ENCODE data around the gene IMPDH1.
"Not testable (repeated sequence)": the region's sequence is repeated elsewhere in the genome, so short reads cannot be mapped to it uniquely, and the experiment has no call there.

Gene IMPDH1

DNA sequence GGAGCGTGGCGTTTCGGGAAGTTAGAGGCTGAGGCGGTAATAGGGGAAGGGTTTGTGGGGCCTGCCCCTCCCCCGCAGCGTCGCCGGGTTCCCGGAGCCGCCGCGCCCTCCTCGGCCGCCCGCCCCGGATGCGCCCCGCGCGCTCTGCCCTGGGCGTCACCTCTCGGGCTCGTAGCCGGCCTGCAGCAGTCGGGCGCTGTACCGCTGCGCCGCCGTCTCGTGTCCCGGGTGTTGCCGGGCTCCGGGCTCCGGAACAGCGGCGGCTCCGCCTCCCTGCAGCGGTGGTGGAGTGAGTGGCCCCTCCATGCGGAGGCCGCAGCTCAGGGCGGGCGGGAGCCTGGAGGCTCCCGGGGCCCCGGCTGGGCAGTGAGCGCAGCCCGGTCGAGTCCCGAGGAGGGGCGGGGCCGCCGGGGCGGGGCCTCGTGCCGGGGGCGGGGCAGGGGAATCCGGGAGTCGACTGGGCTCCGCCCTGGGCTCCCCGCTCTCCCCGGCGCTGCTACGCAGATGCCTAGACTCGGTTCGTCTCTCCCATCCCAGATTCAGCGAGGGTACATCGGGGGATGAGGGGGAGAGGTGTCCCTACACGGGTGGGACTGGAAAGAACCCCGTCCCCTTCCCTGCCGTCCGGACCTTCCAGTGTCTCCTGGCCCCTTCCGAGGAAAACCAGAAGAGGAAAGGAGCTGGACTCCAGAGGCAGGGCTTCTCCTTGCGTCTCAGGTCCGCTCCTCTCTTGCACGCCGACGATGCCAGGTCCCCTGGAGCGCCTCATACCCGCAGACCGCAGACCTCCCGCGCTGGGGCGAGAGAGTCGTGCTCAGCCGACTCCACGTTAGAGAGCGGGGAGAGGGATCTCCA lies at the start of gene IMPDH1:
TSS of gene IMPDH1 (minus strand) at position 387 of the 855 bp plus-strand sequence. CDS start at position 306, 81 bp downstream.
- peak; percentile 81 to 88 for DNase-seq (ENCODE audit: low read depth in 2 of 2)

GRCh38 chr7:128459394-128459878 lies 49.7 kb upstream of the IMPDH1 start:
- peak in 1 of 2 donors; percentile 40 for DNase-seq (ENCODE audit: low read depth in 2 of 2)

DNA sequence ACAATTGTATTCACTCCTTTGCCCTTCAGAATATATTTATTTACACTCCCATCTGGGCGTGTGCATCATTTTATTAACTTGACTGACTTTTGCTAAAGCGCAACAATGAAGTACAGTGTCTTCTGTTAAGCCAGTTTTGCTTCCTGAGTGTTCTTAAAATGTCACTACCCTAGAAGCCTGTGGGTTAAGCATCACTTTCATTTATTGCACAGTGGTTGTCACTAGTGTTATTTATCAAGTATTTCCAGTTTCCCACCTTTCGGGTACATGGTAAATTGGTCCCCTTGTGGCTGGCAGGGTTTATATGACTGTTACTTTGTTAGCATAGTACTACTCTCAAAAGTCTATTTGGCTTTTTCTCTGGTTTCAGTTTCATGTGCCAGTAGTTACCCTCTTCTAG lies 49.2 kb upstream of the IMPDH1 start:
- peak in 1 of 2 donors; percentile 21 for DNase-seq (ENCODE audit: low read depth in 2 of 2)

DNA sequence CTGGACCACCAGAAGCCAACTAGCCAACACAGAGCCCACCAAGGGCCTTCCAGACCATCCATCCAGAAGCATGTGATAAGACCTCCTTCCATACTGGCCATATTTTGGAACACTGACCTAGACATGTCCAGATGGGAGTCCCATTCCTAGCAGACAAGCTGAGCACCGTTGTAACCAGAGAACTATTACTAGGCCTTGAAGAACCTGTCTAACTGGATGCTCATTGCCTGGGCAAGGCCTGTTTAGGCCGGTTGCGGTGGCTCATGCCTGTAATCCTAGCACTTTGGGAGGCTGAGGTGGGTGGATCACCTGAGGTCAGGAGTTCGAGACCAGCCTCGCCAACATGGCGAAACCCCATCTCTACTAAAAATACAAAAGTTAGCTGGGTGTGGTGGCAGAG lies 47.6 kb upstream of the IMPDH1 start:
- not testable (repeated sequence) for DNase-seq (ENCODE audit: low read depth in 2 of 2)

DNA sequence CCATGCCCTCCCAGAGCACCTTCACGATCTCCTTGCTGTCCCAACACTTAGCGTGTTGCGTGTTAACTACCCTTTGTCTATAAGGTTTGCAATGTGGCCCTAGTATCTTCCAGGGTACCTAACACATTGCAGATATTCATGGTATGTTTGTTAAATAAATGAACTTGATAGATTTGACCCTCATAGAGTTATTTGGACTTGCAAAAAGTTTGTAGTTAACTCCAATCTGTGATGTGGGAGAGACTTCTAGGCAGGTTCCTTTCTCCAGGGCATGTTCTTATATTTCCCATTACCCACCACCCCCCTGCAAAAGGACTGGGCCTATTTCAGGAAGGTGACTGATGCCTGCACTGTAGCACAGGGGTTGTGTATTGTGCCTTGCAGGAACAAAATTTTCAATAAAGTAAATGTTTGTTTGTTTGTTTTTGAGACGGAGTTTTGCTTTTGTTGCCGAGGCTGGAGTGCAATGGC lies 46.5 kb upstream of the IMPDH1 start:
- no peak for DNase-seq (ENCODE audit: low read depth in 2 of 2)

DNA sequence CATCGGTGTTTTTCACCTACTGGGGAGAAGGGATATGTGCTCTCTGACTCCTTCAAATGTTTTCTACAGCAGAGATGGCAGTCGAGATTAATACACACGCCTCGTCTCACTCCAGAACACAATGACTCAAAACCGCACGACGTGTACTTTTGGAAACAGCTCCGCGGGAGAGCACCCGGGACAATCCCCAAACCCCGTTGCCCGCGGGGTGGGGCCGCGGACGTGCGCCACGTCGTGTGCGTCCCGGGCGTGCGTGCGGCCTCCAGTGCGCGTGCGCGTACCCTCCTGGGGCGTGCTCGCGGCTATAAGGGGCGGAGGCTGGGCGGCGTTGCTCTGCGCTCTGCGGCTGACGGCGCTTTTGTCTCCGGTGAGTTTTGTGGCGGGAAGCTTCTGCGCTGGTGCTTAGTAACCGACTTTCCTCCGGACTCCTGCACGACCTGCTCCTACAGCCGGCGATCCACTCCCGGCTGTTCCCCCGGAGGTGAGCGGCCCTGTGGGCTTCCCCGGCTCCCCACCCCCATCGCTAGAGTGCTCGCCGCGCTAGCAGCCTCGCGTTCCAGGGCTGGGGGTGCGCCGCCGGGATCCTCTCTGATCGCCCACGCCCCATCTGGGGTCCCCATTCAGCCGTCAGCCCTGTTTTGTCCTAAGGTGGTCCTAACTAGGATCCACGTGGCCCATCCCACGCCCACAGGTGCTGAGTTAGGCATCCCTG lies 45.9 kb upstream of the IMPDH1 start, which contains the start of gene HILPDA:
TSS of gene HILPDA (plus strand) at position 336 of the 712 bp plus-strand sequence. CDS start 1,391 bp downstream, outside the sequence.
- DNase-seq (ENCODE audit: low read depth in 2 of 2) = peak; percentile 86 to 94

GRCh38 chr7:128454808-128455542 lies 45.2 kb upstream of the IMPDH1 start:
- DNase-seq (ENCODE audit: low read depth in 2 of 2) = no peak

DNA sequence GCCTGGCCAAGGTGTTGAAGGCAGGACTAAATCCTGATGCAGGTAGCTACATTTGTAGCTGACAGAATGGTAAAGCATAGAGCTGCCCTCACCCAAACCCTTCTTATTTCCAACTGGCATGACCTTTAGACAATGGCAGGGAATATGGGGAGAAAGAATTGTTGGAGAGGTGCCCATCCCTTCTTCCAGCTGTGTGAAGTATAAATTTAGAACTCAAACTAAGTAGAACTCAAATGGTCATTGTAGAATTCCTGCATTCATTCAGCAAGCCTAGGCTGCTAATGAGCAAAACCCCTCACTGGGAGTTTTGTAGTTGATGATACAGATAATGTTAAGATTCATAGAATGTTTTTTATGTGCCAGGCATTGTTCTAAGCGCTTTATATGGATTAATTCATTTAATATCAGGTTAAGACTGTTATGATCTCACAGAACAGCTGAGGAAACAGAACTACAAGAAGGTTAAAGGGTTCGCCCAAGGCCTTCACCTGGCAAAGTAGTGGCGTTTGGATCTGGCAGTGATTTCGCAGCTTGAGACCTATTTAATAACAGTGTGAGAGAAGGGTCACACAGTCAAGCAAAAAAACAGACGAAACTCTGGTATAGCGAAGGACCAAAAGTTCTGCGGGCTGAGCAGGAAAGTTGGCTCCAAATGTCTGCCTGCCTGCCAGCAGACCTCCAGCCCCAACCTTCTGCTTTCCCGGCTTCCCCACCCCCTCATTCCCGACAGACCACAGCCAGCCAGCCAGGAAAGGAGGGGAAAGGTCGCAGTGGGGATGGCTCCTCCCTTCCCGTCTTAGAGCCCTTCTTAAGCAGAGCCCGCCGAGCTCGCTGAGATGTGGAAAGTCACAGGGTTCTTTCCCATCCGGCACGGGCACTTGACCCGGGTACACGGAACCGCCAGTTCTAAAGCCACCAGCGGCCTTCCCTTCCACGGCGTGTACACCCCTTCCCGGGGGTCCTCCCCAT lies 44.3 kb upstream of the IMPDH1 start:
- no peak for DNase-seq (ENCODE audit: low read depth in 2 of 2)

- DNase-seq (ENCODE audit: low read depth in 2 of 2) = no peak
Observed at GRCh38 chr7:128452552-128452951, 42.8 kb upstream of the IMPDH1 start.

- no peak for DNase-seq (ENCODE audit: low read depth in 2 of 2)
Observed at GRCh38 chr7:128450913-128451312, 41.1 kb upstream of the IMPDH1 start.

GRCh38 chr7:128450409-128450808 lies 40.6 kb upstream of the IMPDH1 start:
- no peak for DNase-seq (ENCODE audit: low read depth in 2 of 2)

DNA sequence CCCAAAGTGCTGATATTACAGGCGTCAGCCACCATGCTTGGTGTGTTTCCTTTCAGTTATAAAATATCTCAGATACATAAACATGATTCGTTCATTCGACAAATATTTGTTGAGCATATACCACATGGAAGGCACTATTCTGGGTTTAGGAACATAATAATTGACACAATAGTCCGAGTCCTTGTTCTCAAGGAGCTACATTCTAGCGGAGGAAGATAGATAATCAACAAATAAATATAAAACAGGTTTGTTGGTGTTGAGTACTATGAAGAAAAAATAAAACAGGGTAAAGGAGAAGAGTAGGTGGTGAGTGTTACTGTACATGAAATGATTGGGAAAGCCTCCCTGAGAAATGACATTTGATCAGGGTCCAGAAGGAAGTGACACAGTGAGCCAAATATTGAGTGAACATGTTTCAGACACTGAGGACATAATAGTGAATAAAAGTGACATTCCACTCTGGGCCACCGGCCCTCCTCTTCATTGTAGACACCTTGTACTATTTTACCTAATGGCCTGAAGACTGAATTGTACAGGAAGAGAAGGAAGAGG lies 39.0 kb upstream of the IMPDH1 start:
- no peak for DNase-seq (ENCODE audit: low read depth in 2 of 2)

DNA sequence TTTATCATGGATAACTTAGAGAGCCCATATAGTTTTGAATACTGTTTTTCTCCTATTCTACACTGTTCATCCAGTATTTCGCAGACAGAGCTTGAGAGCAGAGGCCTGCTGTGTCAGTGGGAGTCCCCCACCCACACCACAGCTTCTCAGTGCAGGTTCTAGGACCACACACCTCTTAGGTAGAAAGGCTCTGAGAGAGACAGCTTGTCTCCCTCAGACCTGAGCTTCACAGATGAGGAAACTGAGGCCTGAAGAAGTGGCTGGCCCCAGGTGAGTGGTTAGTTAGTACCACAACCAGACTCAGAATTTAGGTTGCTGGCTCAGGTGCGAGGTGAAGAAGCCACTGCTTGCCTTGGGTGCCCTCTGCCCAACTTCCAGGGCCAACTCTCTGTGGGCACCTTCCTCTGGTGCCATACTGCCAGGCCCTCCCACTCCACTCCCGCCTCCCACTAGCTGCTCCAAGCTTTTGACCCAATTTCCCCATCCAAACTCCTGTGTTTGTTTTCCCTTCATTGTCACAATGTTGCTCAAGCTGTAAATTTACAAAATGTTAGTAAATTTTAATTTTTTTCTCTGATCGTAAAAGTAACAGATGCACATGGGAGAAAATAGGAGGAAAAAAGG lies 38.3 kb upstream of the IMPDH1 start:
- DNase-seq (ENCODE audit: low read depth in 2 of 2) = no peak

- no peak for DNase-seq (ENCODE audit: low read depth in 2 of 2)
Observed at GRCh38 chr7:128446306-128446705, 36.5 kb upstream of the IMPDH1 start.

GRCh38 chr7:128443831-128444600 lies 34.2 kb upstream of the IMPDH1 start:
- no peak for DNase-seq (ENCODE audit: low read depth in 2 of 2)

- no peak for DNase-seq (ENCODE audit: low read depth in 2 of 2)
Observed at GRCh38 chr7:128442356-128442755, 32.6 kb upstream of the IMPDH1 start.

DNA sequence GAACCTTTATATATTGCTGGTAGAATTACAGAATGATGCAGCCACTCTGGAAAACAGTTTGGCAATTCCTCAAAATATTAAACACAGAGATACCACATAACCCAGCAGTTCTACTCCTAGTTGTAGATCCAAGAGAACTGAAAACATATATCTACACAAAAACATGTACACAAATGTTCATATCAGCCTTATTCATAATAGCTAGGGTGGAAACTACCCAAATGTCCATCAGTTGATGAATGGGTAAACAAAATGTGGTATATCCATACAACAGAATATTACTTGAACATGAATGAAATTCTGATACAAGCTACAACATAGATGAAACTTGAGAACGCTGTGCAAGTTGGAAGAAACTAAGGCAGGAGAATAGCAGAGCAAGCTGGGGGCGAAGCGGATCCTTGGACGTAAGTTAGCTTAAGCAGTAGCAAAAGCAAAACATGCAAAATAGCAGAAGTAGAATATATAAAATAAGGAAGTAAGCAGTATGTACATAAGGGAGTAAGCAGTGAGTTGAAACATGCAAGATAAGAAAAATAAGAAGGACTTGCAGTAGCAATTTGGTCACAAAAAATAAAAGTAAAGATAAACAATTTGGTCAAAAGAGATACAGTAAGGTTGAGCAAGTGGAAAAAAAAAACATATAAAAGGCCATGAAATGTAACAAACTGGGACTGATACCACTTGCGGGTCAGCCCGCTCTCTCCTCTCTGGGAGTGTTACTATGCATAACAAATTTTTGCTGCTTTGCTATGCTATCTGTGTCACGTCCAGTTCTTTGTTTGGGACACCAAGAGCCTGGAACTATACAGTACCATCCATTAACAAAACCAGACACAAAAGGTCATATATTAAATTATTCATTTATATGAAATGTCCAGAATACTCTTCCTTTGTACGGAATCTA lies 27.9 kb upstream of the IMPDH1 start:
- DNase-seq (ENCODE audit: low read depth in 2 of 2) = no peak

DNA sequence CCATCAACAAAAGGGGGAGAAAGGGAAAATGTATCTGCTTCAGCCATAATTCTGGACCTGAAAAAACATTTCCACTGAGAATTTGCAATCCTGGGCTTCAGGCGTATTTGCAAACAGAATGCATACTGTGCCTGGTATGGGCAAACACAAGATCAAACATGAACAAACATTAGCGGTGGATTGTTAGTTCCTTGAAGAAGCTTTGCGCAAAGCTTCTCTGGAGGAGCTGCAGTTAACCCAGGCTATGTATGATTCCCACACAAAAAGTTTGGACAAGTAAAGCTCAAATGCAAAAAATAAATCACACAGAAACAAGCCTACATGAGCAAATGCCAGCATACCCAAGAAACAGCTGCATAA lies 25.5 kb upstream of the IMPDH1 start:
- no peak for DNase-seq (ENCODE audit: low read depth in 2 of 2)
